SK-N-SH (cell line): ENCODE data around the gene RASSF3.

Experiments used
- JUND ChIP-seq: IDR thresholded peaks from 2 replicates; pipeline ENCODE4 v1.4.0; 2012
- NFIC ChIP-seq: IDR thresholded peaks from 2 replicates; pipeline ENCODE4 v1.4.0; 2012; ENCODE audit warnings: borderline replicate concordance
- TAF1 ChIP-seq: IDR thresholded peaks from 2 replicates; pipeline ENCODE4 v1.6.1; 2012; ENCODE audit warnings: low read depth, mild to moderate bottlenecking, low read length, moderate library complexity, borderline replicate concordance
- YY1 ChIP-seq: IDR thresholded peaks from 2 replicates; pipeline ENCODE4 v1.4.0; 2012; ENCODE audit warnings: low read depth, mild to moderate bottlenecking
- TF ChIP-seq, protein P1 (sequence below): fragments of 200-600 bp; sonication (generic); IDR thresholded peaks from 2 replicates; pipeline ENCODE4 v1.6.1; 2017; ENCODE audit warnings: antibody characterized with exemption, mild to moderate bottlenecking, moderate library complexity

GRCh38 chr12:64635356-64635998, 25.2 kb downstream of the RASSF3 start:
- TF ChIP-seq TAF1 (no peak), YY1 (no peak), NFIC (no peak), JUND (no peak)
- TF ChIP-seq, protein P1, sequence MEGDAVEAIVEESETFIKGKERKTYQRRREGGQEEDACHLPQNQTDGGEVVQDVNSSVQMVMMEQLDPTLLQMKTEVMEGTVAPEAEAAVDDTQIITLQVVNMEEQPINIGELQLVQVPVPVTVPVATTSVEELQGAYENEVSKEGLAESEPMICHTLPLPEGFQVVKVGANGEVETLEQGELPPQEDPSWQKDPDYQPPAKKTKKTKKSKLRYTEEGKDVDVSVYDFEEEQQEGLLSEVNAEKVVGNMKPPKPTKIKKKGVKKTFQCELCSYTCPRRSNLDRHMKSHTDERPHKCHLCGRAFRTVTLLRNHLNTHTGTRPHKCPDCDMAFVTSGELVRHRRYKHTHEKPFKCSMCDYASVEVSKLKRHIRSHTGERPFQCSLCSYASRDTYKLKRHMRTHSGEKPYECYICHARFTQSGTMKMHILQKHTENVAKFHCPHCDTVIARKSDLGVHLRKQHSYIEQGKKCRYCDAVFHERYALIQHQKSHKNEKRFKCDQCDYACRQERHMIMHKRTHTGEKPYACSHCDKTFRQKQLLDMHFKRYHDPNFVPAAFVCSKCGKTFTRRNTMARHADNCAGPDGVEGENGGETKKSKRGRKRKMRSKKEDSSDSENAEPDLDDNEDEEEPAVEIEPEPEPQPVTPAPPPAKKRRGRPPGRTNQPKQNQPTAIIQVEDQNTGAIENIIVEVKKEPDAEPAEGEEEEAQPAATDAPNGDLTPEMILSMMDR = no peak
